Epithelial cell of prostate (primary cell): ENCODE results near the gene SLC44A5.
A peak's percentile ranks its signal among the peaks of the same experiment; 100 is the strongest.
"Not testable (repeated sequence)": the region's sequence is repeated elsewhere in the genome, so short reads cannot be mapped to it uniquely, and the experiment has no call there.

Experiments used
- DNase-seq: peaks from one replicate; pipeline ENCODE4 v3.0.0-alpha.2; 2011; ENCODE audit warnings: low read depth, low spot score
- H3K27ac ChIP-seq: fragments of 450-650 bp; 2 replicates; pipeline ENCODE4 v1.5.1; 2017; ENCODE audit warnings: mild to moderate bottlenecking

The SLC44A5 gene

DNA sequence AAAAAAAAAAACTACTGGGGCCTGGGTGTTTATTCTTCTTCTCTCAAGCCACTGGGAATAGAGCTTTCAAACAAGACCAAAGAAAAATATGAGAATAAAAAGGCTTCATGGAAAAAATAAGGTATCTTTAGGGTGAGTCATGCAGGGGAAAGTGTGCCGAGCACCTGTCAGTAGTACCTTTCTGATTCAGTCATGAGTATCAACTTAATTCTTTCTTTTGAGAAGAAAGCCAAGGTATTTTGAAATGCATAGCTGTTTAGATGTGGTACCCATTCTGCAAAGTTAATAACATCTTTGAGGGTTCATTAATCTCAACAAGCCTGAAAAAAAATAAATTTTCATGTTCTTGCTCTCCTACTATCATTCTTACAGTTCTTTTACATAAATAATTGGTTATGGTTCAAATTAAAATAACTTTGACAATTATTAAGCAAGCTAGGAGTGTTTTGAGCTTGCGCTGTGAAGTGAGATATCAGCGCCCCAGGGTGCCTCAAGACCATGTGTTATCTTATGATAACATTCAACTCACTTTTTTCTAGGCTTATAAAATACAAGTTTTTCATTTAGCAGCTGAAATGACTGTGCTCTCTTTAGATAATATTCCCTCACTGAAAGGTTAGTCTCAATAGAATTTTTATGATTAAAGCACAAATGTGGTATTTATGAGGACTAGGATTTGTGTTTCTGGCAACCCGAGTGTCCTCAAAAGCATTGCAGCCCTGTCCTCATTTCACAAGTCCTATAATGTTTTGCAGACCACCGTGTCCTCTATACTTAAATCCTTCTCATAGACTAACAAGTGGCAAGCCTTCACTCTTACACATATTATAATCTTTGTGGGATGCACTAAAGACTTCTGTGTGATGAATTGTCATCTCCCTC lies 138.6 kb downstream of the SLC44A5 start:
- no peak overlapping the region for H3K27ac ChIP-seq
- no peak for DNase-seq

DNA sequence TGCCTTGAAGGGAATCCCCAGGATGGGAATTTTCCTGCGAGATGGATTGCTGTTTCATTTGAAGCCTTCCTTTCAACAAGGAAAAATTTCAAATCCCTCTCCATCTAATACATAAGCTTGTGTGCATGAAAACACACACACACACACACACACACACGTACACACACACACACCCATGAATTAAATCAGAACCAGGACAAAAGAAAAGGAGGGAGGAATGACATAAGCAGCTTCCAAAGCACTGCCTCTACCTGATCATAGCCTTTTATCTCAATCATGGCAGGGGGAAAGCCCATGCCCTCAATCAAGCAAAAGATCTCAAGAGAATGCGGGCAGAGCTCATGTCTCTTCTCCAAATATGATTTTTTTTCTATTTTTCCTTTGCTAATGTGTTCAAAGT lies 139.7 kb downstream of the SLC44A5 start:
- no peak for DNase-seq
- no peak overlapping the region for H3K27ac ChIP-seq

DNA sequence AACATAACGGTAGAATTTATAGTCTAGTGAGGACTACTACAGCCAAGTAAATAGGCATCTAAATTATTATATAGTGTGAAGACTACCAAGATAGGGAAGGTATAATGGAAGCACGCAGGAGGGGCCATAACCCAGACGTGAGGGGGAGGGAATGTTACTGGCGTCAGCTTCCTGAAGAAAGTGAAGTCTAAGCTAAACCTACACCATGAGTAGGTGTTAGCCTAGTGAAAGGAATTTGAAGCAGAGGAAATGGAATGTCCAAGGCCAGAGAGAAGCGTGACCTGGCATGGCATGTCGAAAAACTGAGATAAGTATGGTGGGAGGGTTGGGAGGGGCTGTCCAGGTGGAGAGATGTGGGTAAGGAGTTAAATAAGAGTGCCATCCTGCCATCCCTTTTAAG lies 140.5 kb downstream of the SLC44A5 start:
- DNase-seq = no peak

DNA sequence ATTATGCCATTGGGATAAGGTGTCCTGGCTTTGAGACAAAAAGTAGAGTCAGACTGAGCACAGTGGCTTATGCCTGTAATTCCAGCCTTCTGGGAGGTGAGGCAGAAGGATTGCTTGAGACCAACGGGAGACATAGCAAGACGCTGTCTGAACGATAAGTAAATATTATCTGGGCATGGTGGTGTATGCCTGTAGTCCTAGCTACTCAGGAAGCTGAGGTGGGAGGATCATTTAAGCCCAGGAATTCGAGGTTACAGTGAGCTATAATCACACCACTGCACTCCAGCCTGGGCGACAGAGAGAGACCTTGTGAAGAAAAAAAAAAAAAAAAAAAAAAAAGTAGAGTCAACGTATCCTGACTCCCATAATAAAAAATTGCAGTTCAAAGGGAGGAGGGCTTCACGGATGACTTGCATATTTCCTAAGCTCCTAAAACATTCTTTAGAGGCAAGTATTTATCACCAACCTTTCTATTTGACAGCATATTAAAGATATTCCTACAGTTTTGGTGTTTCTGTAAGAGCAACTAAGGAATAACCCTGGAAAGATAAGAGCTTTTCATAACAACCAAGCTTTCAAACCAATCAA lies 141.2 kb downstream of the SLC44A5 start:
- no peak for DNase-seq
- H3K27ac ChIP-seq = no peak overlapping the region

More for the DNA sequence above, 140.5 kb downstream of the SLC44A5 start:
- H3K27ac ChIP-seq = no peak overlapping the region

DNA sequence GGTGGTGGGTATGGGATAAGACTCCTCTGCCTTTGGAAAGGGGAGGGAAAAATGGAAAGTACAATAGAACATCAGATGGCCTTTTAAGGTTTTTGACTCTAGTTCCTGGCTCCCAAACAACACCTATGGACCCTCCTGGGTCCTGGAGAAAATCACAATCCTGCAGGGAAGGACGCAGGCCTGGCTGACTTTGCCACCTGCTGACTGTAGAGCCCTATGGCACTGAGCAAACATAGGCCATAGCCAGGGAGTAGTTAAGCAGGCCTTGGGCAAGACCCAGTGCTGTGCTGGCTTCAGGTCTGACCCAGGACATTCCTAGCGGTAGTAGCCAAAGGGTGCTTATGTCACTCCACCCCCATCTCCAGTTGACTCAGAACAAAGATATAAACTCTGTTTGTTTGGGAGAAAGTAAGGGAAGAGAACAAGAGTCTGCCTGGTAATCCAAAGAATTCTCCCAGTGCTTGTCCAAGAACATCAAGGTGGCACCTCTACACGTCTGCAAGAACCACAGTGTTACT lies 149.0 kb downstream of the SLC44A5 start:
- no peak for DNase-seq
- H3K27ac ChIP-seq = no peak overlapping the region

GRCh38 chr1:75449998-75450397 lies 160.9 kb downstream of the SLC44A5 start:
- H3K27ac ChIP-seq = no peak overlapping the region
- DNase-seq = no peak

DNA sequence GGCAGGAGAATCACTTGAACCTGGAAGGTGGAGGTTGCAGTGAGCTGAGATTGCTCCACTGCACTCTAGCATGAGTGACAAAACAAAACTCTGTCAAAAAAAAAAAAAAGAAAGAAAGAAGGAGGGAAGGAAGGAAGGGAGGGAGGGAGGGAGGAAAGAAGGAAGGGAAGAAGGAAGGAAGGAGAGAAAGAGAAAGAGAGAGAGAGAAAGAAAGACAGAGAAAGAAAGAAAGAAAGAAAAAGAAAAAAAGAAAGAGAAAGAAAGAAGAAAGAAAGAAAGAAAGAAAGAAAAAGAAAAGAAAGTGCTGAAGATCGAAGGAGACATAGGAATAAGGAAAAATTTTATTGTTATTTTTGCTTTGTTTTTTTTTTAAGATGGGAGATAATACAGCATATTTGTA lies 166.7 kb downstream of the SLC44A5 start:
- no peak for DNase-seq
- H3K27ac ChIP-seq = no peak overlapping the region

DNA sequence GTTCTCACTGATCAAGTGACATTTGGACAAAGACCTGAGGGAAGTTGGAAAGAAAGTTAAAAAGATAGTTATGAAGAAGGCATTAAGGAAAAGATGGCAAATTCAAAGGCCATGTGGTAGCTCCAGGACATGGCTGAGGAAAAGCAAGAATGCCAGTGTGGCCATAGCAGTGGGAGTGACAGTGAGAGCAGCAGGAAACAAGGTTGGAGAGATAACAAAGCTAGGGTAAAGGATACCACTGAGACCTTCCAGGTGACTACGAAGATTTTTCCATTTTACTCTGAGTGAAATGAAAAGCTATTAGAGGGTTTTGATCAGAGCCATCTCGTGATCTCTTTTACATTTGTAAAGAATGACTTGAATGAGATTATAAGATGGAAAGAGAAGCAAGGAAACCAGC lies 170.6 kb downstream of the SLC44A5 start:
- no peak overlapping the region for H3K27ac ChIP-seq
- DNase-seq = no peak

- DNase-seq = no peak
- H3K27ac ChIP-seq = no peak overlapping the region
Observed at GRCh38 chr1:75438355-75438754, 172.6 kb downstream of the SLC44A5 start.

GRCh38 chr1:75431843-75432242 lies 179.1 kb downstream of the SLC44A5 start:
- no peak for DNase-seq
- H3K27ac ChIP-seq = no peak overlapping the region

GRCh38 chr1:75430526-75430925 lies 180.4 kb downstream of the SLC44A5 start:
- H3K27ac ChIP-seq = no peak overlapping the region
- DNase-seq = no peak

GRCh38 chr1:75426688-75427087 lies 184.2 kb downstream of the SLC44A5 start:
- H3K27ac ChIP-seq = no peak overlapping the region

GRCh38 chr1:75425001-75425650 lies 185.8 kb downstream of the SLC44A5 start:
- DNase-seq = no peak
- no peak overlapping the region for H3K27ac ChIP-seq

More at GRCh38 chr1:75426688-75427087, 184.2 kb downstream of the SLC44A5 start:
- DNase-seq = no peak

GRCh38 chr1:75423616-75424015 lies 187.3 kb downstream of the SLC44A5 start:
- H3K27ac ChIP-seq = no peak overlapping the region
- no peak for DNase-seq

- no peak overlapping the region for H3K27ac ChIP-seq
- no peak for DNase-seq
Observed at GRCh38 chr1:75423136-75423535, 187.8 kb downstream of the SLC44A5 start.

DNA sequence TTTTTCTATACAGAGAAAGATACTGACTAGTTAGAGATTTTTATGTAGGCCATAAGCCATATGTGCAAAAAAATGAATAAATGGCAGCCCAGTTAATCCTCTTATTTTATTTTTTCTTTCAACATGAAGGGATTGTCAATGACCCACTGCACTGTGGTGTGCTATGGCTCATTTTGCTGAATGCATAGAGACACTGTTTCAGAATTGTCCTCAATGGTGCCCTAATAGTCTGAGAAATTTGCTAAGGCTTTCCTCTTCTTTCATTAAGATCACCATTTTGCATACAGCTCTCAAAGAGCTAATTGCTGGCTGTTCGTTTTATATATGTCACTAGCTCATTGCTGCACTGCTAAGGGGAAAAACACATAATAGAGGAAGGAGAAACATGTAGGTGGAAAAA lies 189.5 kb downstream of the SLC44A5 start:
- no peak overlapping the region for H3K27ac ChIP-seq
- no peak for DNase-seq

GRCh38 chr1:75415187-75415586 lies 195.7 kb downstream of the SLC44A5 start:
- no peak for DNase-seq
- no peak overlapping the region for H3K27ac ChIP-seq

GRCh38 chr1:75412616-75413015 lies 198.3 kb downstream of the SLC44A5 start:
- DNase-seq = peak; percentile 43

GRCh38 chr1:75404681-75405080 lies 206.2 kb downstream of the SLC44A5 start:
- not testable (repeated sequence) for DNase-seq, H3K27ac ChIP-seq

More at GRCh38 chr1:75412616-75413015, 198.3 kb downstream of the SLC44A5 start:
- no peak overlapping the region for H3K27ac ChIP-seq

DNA sequence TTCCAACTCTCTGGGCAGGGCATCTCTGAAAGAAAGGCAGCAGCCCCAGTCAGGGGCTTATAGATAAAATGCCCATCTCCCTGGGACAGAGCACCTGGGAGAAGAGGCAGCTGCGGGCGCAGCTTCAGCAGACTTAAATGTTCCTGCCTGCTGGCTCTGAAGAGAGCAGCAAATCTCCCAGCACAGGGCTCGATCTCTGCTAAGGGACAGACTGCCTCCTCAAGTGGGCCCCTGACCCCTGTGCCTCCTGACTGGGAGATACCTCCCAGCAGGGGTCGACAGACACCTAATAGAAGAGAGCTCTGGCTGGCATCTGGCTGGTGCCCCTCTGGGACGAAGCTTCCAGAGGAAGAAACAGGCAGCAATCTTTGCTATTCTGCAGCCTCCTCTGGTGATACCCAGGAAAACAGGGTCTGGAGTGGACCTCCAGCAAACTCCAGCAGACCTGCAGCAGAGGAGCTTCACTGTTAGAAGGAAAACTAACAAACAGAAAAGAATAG lies 207.7 kb downstream of the SLC44A5 start:
- H3K27ac ChIP-seq, DNase-seq: not testable (repeated sequence)

DNA sequence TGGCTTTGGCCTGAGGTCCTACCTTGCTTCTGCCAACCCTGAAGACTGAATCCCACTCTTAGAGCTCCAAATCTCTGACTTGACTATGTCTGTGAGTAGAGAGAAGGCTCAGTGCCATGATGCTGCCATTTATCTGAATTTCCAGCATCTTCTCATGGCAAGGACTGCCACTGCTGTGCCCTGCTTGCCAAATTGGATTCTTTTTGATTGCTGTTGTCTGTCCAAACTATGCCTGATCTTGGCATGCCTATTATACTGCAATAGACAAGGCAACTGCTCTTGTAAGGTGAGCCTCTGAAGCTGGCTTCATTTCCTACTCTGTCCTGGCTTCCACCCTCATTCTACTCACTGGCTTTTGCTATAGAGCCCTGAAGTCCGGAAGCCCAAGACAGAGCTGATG lies 210.2 kb downstream of the SLC44A5 start:
- no peak for DNase-seq
- H3K27ac ChIP-seq = no peak overlapping the region
